ENCODE measurements around the gene PINK1.
"Not testable (repeated sequence)": the region's sequence is repeated elsewhere in the genome, so short reads cannot be mapped to it uniquely, and the experiment has no call there.

Gene PINK1

GRCh38 chr1:20633190-20634064 lies at the start of gene PINK1:
PINK1 (plus strand) TSS chr1:20633458; CDS start chr1:20633549, 91 bp downstream.
- DNase-seq (ENCODE audit: low spot score) = peak; percentile 82

GRCh38 chr1:20584890-20585289 lies 48.4 kb upstream of the PINK1 start:
- DNase-seq (ENCODE audit: low spot score) = no peak

GRCh38 chr1:20586953-20587660 lies 46.2 kb upstream of the PINK1 start:
- no peak for DNase-seq (ENCODE audit: low spot score)

GRCh38 chr1:20587661-20588053 lies 45.6 kb upstream of the PINK1 start:
- DNase-seq (ENCODE audit: low spot score) = no peak

GRCh38 chr1:20588634-20589225 lies 44.5 kb upstream of the PINK1 start, which contains the start of gene CDA:
CDA (plus strand) TSS chr1:20589097; CDS start chr1:20589130, 33 bp downstream.
- no peak for DNase-seq (ENCODE audit: low spot score)

GRCh38 chr1:20589331-20590278 lies 43.7 kb upstream of the PINK1 start:
- DNase-seq (ENCODE audit: low spot score) = no peak

GRCh38 chr1:20590306-20590777 lies 42.9 kb upstream of the PINK1 start:
- DNase-seq (ENCODE audit: low spot score) = no peak

- DNase-seq (ENCODE audit: low spot score) = no peak
These were observed 39.5 kb upstream of the PINK1 start for GRCh38 chr1:20593756-20594155.

- no peak for DNase-seq (ENCODE audit: low spot score)
These were observed 38.5 kb upstream of the PINK1 start for GRCh38 chr1:20594746-20595145.

GRCh38 chr1:20596106-20596505 lies 37.2 kb upstream of the PINK1 start:
- no peak for DNase-seq (ENCODE audit: low spot score)

GRCh38 chr1:20597650-20598049 lies 35.6 kb upstream of the PINK1 start:
- no peak for DNase-seq (ENCODE audit: low spot score)

- DNase-seq (ENCODE audit: low spot score) = no peak
These were observed 33.1 kb upstream of the PINK1 start for GRCh38 chr1:20600156-20600555.

GRCh38 chr1:20601129-20601825 lies 32.0 kb upstream of the PINK1 start:
- no peak for DNase-seq (ENCODE audit: low spot score)

- no peak for DNase-seq (ENCODE audit: low spot score)
These were observed 30.3 kb upstream of the PINK1 start for GRCh38 chr1:20602851-20603450.

- DNase-seq (ENCODE audit: low spot score) = no peak
These were observed 29.5 kb upstream of the PINK1 start for GRCh38 chr1:20603504-20604464.

GRCh38 chr1:20604678-20605077 lies 28.6 kb upstream of the PINK1 start:
- no peak for DNase-seq (ENCODE audit: low spot score)

GRCh38 chr1:20606801-20607570 lies 26.3 kb upstream of the PINK1 start:
- DNase-seq (ENCODE audit: low spot score) = not testable (repeated sequence)

GRCh38 chr1:20609541-20609940 lies 23.7 kb upstream of the PINK1 start:
- DNase-seq (ENCODE audit: low spot score) = no peak

Measured in HuH-7.5 (cell line).